ENCODE data around the gene TRAPPC5.
A peak's percentile ranks its signal among the peaks of the same experiment; 100 is the strongest.

TRAPPC5 gene

GRCh38 chr19:7676376-7676775 lies 4.3 kb upstream of the TRAPPC5 start:
- DNase-seq (ENCODE audit: low read depth), result no peak

DNA sequence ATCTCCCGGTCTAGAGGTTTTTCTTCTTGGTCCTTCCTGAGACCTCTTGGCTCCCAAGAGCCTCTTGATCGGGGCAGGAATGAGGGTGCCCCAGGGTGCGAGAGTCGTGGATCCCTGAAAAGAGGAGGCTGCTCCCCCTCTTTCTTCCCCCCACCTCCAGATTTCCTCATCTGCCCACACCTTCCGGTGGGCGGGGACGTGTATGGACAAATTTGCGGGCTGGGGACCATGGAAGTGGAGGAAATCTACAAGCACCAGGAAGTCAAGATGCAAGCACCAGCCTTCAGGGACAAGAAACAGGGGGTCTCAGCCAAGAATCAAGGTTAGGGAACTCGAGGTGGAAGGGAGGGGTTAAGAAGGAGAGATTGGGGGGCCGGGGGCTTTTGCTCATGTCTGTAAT lies 3.8 kb upstream of the TRAPPC5 start, which contains the start of gene MCEMP1:
Gene MCEMP1 (plus strand): TSS at position 237 of the 400 bp plus-strand sequence. CDS start 31 bp downstream, at position 268.
- no peak for DNase-seq (ENCODE audit: low read depth)

DNA sequence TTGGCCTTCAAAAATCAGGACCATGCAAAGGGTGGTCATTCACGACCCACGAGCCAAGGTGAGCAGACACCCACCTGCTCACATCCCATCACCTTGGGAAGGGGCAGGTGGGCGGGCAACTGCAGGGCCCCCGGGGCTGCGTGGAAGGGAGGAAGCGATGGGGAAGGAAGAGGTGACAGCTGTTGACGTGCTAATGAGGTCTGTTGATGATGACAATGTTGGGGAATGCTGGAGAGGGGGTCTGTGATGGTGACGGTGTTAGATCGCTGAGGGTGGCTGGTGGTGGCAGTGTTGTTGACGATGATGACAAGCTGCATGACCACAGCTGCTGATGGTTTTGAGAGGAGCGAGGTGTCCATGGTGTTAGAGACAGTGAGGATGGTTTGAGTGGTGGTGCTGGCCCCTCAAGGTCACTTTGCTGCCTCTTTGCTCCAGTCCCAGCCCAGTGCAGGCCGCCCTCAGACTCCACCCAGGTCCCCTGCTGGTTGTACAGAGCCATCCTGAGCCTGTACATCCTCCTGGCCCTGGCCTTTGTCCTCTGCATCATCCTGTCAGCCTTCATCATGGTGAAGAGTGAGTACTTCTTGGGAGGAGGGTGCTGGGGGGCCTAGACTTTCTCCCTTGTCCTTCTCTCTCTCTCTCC lies 2.8 kb upstream of the TRAPPC5 start:
- no peak for DNase-seq (ENCODE audit: low read depth)

DNA sequence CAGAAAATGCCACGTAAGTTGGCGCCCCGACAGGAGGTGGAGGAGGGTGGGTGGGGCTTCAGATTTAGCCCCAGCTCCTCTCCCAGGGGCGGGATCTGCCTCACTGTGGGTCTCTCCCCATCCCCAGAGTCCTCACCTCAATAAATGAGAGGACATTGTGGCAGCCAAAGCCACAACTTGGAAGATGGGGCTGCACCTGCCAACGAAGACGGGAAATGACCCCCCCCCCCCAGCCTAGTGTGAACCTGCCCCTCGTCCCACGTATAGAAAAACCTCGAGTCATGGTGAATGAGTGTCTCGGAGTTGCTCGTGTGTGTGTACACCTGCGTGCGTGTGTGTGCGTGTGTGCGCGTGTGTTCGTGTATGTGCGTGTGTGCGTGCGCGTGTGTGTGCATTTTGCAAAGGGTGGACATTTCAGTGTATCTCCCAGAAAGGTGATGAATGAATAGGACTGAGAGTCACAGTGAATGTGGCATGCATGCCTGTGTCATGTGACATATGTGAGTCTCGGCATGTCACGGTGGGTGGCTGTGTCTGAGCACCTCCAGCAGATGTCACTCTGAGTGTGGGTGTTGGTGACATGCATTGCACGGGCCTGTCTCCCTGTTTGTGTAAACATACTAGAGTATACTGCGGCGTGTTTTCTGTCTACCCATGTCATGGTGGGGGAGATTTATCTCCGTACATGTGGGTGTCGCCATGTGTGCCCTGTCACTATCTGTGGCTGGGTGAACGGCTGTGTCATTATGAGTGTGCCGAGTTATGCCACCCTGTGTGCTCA lies 1.5 kb upstream of the TRAPPC5 start:
- no peak for DNase-seq (ENCODE audit: low read depth)

DNA sequence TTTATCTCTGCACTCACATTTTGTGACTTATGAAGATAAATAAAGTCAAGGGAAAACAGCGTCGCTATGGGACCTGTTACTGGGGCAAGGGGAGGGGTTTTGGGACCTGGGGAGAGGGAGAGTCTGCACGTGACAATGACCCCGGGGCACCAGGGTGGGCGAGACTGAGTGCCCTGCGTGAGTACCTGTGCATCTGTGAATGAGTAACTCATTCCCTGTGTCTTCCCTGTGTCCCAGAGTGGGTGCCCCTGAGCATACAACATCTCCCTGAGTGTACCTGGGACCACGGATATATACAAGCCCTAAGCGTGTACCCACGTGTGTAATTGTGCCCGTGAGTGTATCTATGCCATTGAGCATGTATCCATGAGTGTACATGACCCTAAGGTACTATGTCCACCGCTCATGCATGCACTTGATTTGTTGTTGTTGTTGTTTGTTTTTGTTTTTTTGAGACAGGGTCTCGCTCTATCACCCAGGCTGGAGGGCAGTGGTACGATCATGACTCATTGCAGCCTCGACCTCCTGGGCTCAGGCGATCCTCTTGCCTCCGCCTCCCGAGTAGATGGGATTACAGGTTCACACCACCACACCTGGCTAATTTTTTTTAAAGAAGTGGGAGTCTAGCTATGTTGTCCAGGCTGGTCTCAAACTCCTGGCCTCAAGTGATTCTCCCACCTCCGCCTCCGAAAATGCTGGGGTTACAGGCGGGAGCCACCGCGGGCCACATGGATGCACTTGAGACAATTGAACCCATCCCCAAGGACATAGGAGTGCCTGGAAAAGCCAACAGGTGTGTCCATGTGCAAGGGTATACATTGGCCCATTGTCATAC lies 645 bp upstream of the TRAPPC5 start:
- no peak for DNase-seq (ENCODE audit: low read depth)

- peak; percentile 85 for DNase-seq (ENCODE audit: low read depth)
These were observed 924 bp downstream of the TRAPPC5 start for GRCh38 chr19:7681340-7682174.

GRCh38 chr19:7682175-7682855 lies 1.7 kb downstream of the TRAPPC5 start:
- DNase-seq (ENCODE audit: low read depth), result no peak

- peak; percentile 51 for DNase-seq (ENCODE audit: low read depth)
These were observed 5.2 kb downstream of the TRAPPC5 start for GRCh38 chr19:7685546-7686445.

DNA sequence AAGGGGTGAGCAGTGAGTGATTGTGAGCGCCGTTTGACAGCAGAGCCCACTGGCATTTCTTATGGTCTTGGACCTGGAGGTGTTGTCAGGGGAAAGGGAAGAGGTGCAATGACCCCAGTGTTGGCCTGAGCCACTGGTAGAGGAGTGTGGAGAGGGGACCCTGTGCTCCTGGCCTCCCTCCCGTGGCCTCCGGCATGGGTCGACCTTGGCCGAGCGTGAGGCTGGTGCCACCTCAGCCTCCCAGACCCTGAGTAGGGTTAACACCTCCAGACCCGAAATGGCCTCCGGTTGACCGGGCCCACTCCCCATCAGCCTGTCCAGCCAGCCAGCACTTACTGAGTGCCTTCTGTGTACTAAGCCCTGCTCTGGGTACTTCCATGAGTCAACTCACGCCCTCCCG lies 6.5 kb downstream of the TRAPPC5 start:
- DNase-seq (ENCODE audit: low read depth), result no peak

- no peak for DNase-seq (ENCODE audit: low read depth)
These were observed 8.5 kb downstream of the TRAPPC5 start for GRCh38 chr19:7689165-7689564.

- no peak for DNase-seq (ENCODE audit: low read depth)
These were observed 10.2 kb downstream of the TRAPPC5 start for GRCh38 chr19:7690779-7691258.

- DNase-seq (ENCODE audit: low read depth), result no peak
These were observed 10.9 kb downstream of the TRAPPC5 start for GRCh38 chr19:7691497-7691896.

DNA sequence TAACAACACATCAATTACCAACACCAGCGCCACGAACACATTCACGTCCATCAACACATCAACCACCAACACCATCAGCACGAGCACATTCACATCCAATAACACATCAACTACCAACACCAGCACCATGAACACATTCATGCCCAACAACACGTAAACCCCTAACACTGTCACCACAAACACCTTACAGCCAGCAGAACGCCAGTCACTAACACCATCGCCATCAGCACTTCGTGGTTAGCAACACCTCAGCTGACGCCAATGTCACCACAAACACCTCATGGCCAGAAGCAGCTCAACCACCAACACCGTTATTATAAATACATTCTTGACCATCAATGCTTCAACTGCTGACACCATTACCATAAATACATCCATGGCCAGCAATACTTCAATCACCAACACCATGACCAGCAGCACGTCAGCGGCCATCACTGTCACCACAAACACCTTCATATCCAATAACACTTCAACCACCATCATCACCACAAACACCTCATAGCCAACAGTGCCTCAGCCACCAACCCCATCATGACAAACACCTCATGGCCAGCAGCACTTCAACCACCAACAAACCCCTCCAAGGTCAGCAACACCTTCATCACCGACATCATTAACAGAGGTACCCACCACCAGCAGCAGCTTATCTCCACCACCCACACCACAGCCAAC lies 11.9 kb downstream of the TRAPPC5 start:
- DNase-seq (ENCODE audit: low read depth), result no peak

DNA sequence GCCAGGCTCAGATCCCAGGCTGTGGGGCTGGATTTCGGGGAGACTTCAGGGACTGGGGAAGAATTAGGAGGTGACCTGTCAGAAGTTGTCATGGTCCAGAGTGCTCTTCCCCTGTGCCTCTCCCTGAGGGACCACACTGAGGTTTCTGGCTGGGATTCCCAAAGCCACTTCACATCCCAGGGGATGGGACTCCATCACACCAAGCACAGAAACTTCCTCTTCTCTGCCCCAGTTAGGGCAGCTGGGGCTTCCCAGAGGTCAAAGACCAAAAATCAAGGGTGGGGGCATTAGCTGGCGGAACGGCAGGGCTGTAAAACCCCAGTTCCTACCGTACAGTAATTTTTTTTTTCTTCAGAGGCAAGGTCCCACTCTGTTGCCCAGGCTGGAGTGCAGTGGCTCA lies 13.9 kb downstream of the TRAPPC5 start:
- no peak for DNase-seq (ENCODE audit: low read depth)

- no peak for DNase-seq (ENCODE audit: low read depth)
These were observed 17.2 kb downstream of the TRAPPC5 start for GRCh38 chr19:7697721-7698287.

GRCh38 chr19:7698583-7698982 lies 17.9 kb downstream of the TRAPPC5 start:
- DNase-seq (ENCODE audit: low read depth), result no peak

DNA sequence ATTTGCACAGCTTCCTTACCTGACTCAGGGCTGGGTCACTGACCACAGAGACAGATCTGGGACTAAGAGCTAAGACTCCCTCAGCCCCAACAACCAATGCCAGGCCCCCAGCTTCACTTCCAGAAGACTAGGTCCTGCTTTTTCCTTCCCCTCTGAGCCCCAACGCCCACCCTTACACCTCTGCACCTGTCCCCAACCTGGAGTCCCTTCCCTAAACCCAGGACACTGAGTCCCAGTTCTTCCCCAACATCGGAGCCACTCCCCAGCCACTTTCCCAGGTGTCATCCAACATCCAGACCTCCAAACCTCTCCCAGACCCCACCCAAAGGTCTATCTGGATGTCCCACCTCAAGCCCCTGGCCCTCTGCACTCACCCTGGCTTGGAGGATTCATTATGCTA lies 18.4 kb downstream of the TRAPPC5 start:
- DNase-seq (ENCODE audit: low read depth), result no peak

DNA sequence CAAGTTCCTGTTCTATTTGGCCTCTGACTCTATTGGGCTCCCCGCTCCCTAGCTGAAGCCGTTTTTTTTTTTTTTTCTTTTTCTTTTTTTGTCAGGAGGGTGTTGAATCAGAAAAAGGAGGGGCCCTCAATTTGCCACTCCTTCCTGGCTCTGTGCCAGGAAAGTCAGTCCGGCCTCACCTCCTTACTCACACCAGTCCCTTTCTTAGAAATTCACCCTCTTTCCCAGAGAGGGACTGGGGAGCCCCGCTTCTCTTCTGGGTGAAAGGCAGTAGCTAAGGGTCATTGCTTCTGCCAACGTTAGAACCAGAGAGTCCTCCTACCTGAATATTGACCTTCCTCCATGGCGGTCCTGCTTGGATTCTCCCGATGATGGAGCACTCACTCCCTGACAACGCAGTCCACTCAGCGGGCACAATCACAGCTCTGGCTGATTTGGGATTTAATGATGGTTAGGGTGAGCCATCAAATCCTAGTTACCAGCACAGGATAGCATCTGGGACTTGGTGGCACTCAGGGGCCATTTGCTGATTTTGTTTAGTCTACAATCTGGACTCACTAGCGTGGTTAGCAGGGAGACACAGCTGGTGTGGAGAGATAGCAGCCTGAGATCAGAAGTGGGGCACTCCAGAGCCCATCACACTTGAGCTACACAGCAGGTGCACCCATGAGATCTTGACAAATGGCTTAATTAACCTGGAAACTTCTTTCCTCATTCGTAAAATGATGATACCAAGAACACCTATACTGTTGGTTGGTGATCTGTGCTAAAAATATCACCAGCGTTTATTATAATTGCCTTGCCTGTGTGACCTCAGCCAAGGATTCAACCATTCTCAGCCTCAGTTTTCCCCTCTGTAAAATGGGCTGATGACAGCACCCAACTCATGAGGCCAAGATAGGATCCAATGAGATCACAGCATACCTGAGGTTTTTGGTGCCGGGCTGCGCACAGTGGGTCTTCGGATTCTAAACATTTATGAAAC lies 19.1 kb downstream of the TRAPPC5 start:
- peak; percentile 29 for DNase-seq (ENCODE audit: low read depth)
